HG02571 (cell line): ENCODE measurements around the gene ANKRD36.
"Not testable (repeated sequence)": the region's sequence is repeated elsewhere in the genome, so short reads cannot be mapped to it uniquely, and the experiment has no call there.

ENCODE experiments used
- ATAC-seq: cut with Tn5 transposase; IDR thresholded peaks from one replicate; pipeline ENCODE4 v1.9.1; 2021; ENCODE audit warnings: mild to moderate bottlenecking, moderate library complexity; ENCODE audit not compliant: unreplicated experiment

Gene ANKRD36

GRCh38 chr2:97276232-97276798 is 163.4 kb downstream of the ANKRD36 start:
- not testable (repeated sequence) for ATAC-seq

- ATAC-seq: not testable (repeated sequence)
Observed at GRCh38 chr2:97285187-97285586, 172.2 kb downstream of the ANKRD36 start.

- ATAC-seq: not testable (repeated sequence)
Observed at GRCh38 chr2:97293687-97294086, 180.7 kb downstream of the ANKRD36 start.
